HG03520 (cell line): ENCODE data around the gene SPOUT1.

Experiments
- ATAC-seq: cut with Tn5 transposase; IDR thresholded peaks from one replicate; pipeline ENCODE4 v1.9.1; 2021; ENCODE audit warnings: mild to moderate bottlenecking, moderate library complexity; ENCODE audit not compliant: unreplicated experiment

SPOUT1 gene

DNA sequence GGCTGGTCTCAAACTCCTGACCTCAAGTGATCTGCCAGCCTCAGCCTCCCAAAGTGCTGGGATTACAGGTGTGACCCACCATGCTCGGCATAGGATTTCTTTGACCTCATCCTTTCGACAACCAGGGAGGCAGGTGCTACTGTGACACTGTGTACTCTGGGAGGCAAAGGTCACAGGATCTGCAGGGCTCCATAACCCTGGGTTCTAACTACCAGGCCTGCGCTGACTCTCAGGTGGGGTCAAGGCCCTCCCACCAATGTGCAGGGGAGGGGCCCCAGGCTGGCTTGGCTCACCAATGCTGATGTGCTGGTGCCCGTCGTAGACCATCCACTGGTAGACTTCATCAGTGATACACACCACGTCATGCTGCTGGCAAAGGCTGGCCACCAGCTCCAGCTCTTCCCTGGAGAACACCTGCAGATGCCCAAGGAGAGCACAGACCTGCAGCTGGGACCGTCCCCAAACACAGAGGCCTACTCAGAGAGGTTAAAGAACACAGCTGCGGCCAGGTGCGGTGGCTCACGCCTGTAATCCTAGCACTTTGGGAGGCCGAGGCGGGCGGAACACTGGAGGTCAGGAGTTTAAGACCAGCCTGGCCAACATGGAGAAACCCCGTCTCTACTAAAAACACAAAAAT is 7.0 kb upstream of the SPOUT1 start:
- ATAC-seq: no peak

DNA sequence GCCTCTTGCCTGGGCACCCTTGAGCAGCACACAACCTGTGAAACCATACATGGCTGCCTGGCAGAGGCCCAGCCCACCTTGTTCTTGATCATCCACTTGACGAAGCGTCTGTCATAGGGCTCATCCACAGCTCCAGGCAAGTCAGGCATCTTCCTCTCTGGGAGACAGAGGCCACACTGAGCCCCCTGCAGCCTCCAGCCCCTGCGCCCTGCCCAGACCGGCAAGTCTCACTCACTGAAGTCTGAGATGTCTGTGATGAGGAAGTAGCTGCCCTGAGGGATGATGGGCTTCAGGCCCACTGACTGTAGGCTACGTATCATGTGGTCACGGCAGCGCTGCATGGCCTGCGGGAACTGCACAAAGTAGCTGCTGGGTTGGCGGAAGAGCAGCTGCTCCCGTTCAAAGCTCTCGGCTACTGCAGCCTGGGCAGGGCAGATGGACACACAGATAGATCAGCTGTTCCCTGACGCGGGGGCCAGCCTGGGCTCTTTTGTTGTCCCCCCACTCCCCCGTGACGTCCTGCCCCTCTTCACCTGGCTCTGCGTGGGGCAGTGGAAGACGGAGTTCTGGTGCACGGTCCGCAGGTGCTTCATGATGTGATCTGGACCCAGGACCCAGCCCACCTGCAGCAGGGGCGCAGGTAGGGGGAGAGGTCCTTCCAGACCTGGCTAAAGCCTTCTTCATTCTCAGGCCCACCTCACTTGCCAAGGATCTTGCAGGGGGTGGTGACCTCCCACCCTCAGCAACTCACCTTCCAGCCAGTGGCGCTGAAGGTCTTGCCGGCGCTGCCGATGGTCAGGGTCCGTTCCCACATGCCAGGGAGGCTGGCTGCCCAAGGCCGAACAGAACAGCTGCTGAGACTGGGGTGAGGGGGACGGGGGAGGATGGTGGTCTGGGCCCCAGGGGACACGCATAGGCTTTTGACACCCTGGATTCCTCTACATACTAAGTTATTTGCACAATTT is 5.9 kb upstream of the SPOUT1 start:
- no peak for ATAC-seq

DNA sequence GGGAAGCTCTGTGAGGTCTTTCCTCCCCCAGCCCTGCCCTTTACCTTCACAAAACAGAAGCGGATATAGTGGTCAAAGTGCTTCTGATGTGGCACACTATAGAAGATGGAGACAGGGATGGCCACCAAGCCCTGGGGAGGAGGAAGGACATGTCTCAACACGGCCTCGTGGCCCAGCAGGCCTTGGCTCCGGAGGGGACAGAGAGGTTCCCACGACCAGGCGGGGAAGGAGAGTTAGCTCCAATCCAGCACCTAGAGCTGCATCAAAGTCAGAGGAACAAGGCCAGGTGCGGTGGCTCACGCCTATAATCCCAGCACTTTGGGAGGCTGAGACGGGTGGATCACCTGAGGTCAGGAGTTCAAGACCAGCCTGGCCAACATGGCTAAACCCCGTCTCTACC is 4.1 kb upstream of the SPOUT1 start:
- no peak for ATAC-seq

DNA sequence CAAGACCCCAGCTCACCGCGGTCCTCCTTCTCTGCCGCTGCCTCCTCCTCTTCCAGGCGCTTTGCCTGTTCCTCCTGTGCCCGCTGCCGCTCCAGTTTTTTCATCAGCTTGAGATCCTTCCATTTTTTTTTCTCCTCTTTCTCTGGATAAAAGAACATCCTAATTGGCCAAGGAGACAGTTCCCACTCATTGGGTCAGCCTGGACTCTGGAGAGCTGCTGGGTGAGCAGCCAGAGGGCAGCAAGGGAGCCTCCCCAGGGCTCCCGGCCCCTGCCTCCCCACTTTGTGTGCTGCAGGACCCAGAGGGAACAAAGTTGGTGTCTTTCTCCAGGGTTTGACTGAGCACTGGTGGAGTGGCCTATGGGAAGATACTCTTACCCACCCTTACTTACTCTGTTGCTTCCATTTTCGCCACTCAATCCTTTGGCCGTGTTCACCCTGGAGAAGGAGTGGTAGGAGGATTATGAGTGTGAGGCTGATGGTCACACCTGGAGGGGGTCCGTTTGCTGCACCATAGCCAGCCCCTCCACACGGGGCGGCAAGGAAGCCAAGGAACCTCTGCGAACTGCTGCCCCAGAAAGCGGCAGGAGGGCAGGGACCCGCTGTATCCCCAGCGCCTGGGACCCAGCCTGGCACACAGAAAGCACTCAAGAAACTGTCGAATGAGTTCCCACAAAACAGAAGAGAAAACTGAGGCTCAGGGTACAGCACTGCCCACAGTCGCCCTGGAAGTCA is 708 bp downstream of the SPOUT1 start:
- no peak for ATAC-seq

DNA sequence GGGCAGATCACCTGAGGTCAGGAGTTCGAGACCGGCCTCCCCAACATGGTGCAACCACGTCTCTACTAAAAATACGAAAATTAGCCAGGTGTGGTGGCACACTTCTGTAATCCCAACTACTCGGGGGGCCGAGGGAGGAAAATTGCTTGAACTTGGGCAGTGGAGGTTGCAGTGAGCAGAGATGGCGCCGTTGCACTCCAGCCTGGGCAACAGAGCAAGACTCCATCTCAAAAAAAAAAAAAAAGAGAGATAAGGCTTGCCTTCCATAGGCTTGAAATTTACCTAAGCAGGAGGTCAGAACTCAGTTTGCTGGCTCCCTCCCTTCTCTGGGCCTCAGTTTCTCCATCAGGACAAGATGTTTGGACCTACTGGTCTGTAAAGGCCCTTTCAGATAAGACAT is 1.3 kb downstream of the SPOUT1 start:
- no peak for ATAC-seq

DNA sequence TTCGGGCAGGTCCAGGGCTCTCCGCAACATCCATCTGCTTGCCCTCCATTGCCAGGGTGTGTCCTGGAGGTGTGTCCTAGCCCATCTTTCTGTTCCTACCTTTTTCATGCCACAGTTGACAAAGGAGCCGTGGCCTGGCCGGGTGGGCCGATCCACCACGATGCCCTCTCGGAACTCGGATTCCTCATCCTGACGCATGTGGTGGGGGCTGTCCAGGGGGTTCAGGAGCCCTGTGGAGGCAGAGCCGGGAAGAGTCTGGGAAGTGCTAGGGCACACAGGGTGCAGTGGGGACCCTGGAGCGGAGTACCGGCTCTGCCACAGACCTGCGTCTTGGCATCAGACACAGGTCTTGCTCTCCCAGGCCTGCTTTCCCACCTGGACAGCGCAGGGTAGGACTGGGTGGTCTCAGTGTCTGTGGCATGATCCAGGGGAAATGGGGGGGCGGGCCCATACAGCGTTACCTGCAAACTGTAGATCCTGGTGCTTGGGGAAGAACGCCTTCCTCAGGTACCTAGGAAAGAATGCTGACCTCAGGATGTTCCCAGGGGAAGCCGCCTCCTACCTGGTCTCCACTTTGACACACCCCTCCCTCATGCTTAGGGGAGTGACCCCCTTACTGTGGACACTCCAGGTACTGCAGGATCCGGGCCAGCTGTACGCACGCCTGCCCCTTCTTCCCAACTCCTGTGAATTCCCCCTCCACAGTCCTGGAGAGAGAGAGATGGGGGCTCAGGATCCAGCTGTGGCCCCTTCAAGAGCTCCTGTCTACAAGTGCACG is 3.5 kb downstream of the SPOUT1 start:
- ATAC-seq: no peak

DNA sequence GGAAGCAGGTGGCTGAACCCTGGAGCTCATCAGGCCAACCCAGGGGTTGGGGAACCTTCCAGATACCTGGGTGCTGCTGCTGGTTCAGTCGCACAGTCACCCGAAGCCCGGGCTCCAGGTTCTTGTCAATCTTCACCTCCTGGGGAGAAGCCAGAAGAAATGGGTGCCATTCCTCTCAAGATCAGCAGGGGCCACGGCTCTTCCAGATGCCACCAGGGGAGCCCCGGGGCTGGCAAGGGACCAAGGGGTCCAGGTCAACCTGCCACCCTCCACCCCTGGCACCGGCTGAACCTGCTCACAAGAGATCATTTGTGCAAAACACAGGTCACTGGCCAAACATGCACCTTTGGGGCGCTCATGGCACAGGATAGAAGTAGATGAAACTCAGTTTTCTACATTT is 4.7 kb downstream of the SPOUT1 start:
- ATAC-seq: no peak

DNA sequence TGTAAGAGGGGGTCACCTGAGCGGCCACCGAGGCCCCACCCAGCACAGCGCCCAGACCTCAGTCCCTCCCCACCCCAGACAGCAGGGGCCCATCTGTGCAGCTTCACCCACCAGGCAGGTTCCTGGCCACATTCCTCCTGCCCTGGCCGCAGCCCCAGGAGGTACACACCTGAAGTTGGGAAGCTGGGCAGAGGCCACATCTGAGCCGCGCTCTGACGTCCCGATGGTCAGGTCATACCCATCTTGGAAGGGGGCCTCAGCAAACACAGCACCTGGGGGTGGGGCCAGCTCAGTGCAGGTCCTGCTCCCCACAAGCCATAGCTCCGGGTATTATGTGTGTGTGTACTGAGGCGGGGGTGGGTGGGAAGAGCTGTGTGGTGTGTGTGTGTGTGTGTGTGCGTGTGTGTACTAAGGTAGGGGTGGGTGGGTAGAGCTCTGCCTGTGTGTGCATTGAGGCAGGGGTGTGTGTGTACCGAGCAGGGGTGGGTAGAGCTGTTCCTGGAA is 5.6 kb downstream of the SPOUT1 start:
- ATAC-seq: no peak

DNA sequence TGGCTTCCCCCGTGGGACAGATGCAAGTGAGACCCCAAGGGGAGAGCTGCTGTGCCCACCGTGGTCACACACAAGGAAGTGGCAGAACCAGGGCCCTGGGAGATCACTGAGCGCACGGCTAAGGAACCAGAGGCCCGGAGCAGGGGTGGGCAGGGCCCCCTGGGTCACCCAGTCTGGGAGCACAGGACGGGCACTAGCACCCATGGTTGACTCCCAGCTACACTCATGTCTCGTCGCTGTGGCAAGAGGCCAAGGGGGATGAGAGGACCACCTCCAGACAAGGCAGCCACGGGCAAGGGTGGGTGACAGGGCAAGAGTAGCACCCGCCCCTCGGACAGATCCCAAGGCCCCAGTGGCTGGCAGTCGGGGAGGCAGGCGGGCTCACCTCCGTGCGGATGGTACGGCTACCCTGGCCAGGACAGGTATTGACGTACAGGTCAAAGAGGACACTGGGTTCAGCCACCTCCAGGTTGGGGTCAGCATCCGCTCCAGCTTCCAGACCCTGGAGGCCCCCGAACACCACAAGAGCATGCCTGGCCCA is 6.2 kb downstream of the SPOUT1 start:
- no peak for ATAC-seq

DNA sequence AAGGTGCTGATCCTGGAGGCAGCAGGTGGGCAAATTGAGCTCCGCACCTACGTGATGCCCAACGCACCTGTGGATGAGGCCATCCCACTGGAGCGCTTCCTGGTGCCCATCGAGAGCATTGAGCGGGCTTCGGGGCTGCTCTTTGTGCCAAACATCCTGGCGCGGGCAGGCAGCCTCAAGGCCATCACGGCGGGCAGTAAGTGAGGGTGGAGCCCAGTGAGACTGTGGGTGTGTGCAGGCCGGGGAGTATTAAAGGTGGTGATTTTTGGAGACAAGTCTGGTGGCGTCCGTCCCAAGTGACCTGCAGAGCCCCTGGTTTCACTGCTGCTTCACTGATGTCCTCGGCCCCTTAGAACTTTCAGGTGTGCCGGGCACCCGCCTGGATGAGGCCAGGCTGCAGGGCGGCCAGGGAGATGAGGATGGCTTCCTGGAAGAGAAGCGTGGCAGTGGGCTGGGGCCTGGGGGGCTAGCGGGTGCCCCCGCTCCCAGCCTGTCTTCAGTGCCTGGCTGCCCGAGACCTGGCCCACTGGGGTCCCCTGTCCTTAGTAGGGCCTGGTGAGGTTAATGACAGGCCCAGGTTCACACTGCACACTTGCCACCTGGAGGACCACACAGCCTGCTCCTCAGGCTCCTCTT is 7.1 kb downstream of the SPOUT1 start:
- no peak for ATAC-seq

DNA sequence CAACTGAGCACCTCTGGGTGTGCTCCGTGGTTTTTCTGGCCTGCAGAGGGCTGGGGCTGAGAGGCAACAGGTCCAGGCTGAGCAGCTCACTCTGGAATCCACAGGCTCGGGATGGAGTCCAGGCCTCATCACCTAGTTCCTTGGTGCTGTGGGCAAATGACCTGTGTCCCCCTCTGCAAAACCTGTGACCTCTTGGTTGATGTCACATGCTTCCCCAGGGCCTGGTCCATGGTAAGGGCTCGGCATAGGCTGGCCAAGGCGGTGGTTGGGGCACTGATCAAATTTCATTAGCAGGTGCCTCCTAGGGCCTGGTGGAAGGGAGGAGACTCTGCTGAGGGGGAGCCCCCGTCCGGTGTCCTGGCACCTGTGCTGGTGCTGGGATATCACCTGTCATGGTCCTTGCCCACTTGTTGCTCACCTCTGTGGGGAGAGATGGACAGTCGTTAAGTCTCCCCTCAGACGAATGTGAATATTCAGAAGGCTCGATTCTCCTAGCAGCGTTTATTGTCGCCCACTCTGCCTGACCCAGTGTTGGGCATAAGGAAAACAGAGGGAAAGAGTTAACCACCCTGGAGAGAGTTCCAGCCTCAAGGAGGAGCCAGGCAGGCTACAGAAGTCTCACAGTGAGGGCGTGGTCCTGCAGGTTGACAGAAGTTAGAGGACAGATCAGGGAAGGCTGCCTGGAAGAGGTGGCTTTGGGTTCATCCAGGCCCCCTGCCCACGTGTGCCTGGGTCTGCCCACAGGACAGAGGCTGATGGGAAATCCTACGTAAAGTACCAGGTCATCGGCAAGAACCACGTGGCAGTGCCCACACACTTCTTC is 7.8 kb downstream of the SPOUT1 start:
- no peak for ATAC-seq

DNA sequence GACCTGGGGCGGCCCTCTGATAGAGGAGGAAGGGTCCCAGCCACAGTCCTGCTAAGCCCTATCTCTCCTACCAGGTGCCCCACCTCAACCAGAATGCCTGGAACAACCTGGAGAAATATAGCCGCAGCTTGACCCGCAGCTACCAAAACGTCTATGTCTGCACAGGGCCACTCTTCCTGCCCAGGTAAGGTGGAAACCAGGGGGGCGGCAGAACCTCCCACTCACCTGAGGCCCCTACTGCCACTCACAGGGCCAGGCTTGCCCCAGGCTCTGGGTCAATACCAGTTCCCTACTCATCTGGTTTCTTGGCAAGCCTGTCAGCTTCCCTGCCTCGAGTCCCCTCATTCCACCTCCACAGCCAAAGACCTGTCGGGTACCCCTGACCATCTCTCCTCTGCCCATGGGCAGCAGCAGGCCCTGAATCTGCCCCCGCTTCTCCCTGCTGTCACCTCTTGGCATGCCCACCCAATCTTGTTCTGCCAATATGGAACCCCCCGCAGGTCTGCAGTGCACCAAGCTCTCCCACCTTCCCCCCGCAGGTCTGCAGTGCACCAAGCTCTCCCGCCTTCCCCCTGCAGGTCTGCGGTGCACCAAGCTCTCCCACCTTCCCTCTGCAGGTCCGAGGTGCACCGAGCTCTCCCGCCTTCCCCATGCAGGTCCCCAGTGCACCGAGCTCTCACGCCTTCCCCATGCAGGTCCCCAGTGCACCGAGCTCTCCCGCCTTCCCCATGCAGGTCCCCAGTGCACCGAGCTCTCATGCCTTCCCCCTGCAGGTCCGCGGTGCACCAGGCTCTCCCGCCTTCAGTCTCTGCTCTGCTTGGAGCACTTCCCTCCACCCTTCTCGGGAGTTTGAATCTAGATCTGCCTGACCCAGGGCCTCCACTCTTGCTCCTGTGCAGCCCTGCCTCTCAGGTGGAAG is 8.7 kb downstream of the SPOUT1 start:
- no peak for ATAC-seq

DNA sequence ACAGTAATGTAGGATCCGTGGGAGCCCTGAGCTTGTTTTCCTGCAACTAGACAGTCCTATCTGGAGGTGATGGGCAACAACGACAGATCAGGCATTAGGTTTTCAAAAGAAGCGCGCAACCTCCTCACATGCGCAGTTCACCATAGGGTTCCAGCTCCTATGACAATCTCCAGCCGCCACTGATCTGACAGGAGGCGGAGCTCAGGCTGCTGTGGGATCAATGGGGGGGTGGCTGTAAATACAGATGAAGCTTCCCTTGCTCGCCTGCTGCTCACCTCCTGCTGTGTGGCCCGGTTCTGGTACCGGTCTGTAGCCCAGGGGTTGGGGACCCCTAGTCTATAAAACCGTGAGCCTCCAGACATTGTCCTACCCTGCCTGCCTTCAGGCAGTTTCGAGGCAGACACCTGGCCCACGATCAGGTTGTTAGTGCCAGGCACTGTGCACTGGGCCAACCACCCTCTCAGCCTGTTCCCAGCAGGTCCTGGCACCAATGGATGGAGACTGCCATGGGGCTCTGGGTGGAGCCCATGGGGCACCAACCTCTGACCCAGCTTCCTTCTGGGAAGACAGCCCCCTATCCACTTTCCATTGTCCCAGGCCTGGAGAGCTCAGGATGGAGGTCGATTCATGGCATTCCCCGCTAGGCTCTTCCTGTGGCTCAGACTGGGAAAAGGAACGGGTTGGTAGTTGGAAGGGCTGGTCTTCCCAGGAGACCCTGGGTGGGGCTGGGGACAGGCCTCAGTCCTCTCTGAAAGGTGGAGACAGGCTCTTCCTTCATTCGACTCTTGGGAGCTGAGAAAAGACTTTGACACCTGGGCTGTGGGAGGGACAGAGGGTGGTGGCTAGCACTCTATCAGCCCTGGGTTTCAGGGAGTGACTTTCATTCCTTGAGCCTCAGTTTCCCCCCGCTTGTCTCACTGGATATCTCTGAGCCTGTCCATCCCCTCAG is 9.6 kb downstream of the SPOUT1 start:
- ATAC-seq: no peak

DNA sequence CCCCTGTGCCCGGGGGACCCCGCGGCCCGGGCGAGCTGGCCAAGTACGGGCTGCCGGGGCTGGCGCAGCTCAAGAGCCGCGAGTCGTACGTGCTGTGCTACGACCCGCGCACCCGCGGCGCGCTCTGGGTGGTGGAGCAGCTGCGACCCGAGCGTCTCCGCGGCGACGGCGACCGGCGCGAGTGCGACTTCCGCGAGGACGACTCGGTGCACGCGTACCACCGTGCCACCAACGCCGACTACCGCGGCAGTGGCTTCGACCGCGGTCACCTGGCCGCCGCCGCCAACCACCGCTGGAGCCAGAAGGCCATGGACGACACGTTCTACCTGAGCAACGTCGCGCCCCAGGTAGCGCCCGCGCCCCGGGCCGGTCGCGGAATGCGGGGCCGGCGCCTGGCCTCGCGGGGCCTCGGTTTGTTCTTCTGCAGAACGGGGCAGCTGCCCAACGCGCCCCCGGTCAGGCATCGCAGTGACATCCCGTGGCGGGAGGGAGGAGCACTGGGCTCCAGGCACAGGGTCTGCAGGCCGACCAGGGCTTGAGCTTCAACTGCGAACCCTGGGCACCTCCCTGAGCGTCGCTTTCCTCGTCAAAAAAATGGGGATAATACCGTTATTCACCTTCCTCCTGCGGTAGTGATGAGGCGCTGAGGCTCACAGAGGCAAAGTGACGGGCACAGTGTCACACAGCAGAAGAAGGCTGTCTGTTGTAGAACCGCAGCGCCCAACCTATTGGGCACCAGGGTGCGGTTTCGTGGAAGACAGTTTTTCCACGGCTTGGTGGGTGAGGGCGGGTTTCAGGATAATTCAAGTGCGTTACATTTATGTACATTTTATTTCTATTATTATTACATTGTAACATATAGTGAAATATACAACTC is 10.5 kb downstream of the SPOUT1 start:
- peak; percentile 19 for ATAC-seq

DNA sequence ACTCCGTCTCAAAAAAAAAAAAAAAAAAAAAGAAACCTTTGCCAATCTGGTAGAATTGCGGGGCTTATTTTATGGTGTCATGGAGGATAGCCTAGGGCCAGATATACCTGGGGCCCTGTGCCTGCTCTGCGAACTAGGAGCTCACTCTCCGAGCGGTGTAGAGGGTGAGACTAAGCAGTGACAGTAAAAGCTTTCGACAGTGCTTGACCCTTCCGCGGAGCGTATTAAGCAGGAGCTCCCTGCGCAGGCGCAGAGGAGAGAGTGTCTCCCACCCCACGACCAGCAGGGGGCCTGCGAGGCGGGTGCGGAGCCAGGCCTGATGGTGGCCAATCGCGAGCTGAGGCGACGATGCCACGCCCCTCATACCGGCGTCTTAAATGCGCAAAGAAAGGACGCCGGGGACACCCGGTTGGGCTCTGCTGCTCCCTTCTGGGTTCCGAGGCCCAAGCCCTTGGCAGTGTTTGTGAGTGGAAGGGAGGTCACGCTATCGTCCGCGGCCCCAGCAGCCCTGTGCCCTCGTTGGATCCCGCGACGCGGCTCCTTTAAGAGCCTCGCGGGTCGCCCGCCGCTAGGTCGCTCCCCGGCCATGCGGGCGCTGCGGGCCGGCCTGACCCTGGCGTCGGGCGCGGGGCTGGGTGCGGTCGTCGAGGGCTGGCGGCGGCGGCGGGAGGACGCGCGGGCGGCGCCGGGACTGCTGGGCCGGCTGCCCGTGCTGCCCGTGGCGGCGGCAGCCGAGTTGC is 11.3 kb downstream of the SPOUT1 start, which contains the start of gene ENDOG:
ENDOG (plus strand) TSS at position 402 of the 740 bp plus-strand sequence; CDS start at position 587, 185 bp downstream.
- ATAC-seq: peak; percentile 89
